Right lobe of liver (tissue), 6 donors: ENCODE measurements around the gene SLC9A3. TPM values are rescaled to one million over a fixed set of nuclear protein-coding genes. Genes with fewer than 3 reads are reported as not detected.

ENCODE experiments used
- ATAC-seq, 4 donors: fragments of 200-7000 bp; cut with Tn5 transposase; one replicate each; pipeline ENCODE4 v1.9.1; 2020; ENCODE audit warnings: mild to moderate bottlenecking in 4 of 4, moderate library complexity in 4 of 4
- DNase-seq, 3 donors: peaks; one replicate each; pipeline ENCODE4 v3.0.0-alpha.2; 2020
- H3K27ac ChIP-seq, 3 donors: fragments of 200-600 bp; one replicate each; pipeline ENCODE4 v1.8.0; 2022
- H3K27me3 ChIP-seq, 2 donors: fragments of 200-600 bp; one replicate each; pipeline ENCODE4 v1.8.0; 2022
- H3K36me3 ChIP-seq, 4 donors: fragments of 200-600 bp; sonication (generic) in 1 of 4; one replicate each; pipeline versions ENCODE4 v1.5.1 to v1.8.0; 2017 to 2022; ENCODE audit warnings: control low read depth in 1 of 4
- H3K4me1 ChIP-seq, 4 donors: fragments of 200-600 bp; sonication (generic) in 1 of 4; one replicate each; pipeline versions ENCODE4 v1.5.1 to v1.8.0; 2017 to 2022; ENCODE audit warnings: control low read depth in 1 of 4
- H3K4me3 ChIP-seq, 3 donors: fragments of 200-600 bp; one replicate each; pipeline ENCODE4 v1.8.0; 2022
- H3K9me3 ChIP-seq, 4 donors: fragments of 200-600 bp; sonication (generic) in 1 of 4; one replicate each; pipeline versions ENCODE4 v1.5.1 to v1.8.0; 2017 to 2022; ENCODE audit warnings: control low read depth in 1 of 4
- CTCF ChIP-seq, 4 donors: fragments of 200-600 bp in 3 of 4; fragments of 450-650 bp in 1 of 4; IDR thresholded peaks; one replicate each; pipeline versions ENCODE4 v1.5.1 to v1.8.0; 2016 to 2022; ENCODE audit warnings: antibody characterized with exemption in 4 of 4, mild to moderate bottlenecking in 2 of 4
- POLR2A ChIP-seq: fragments of 450-650 bp; IDR thresholded peaks from one replicate; pipeline ENCODE4 v1.6.1; 2017; ENCODE audit warnings: antibody characterized with exemption, mild to moderate bottlenecking
- WGBS: methylation state at CpG from one replicate; pipeline ENCODE4 v1.1.6; 2018; ENCODE audit warnings: low coverage, low lambda C conversion rate; ENCODE audit not compliant: insufficient coverage; ENCODE audit errors: missing lambda C conversion rate; 5-methylcytosine and 5-hydroxymethylcytosine counted together
- intact Hi-C, 2 donors: fragments of 100-400 bp; cut with DNase I; formaldehyde crosslinking; loops; one replicate each; pipeline versions ENCODE4 v1.11.2 to v1.14.1; 2022
- total RNA-seq, 6 experiments: library from RNA; depleted of rRNA in 2 of 6; stranded (reverse); fragments of >200 nt in 2 of 6; fragmentation: NEBNext Ultra II Directional in 3 of 6; extraction: Animal tissue kit (Norgen Biotek cat#: 25700) in 3 of 6; gene quantifications; one replicate each; pipeline versions ENCODE4 v1.1.0 to v1.2.4, GENCODE V29; 2016 to 2023
- donor health status: DM: no; HTN: yes; CAD: no.
- donor health status: DM: no; HTN: no; CAD: no.
- donor health status: DM: no; HTN: no; CAD: no.
- donor health status: DM: no; HTN: yes; CAD: no.
- donor health status: DM: no; HTN: yes; CAD: no.

SLC9A3 gene
- total RNA-seq, 6 experiments from 2014 or later = 0.32 to 1.8 (median 0.46) TPM

GRCh38 chr5:439181-439580 is 85.1 kb downstream of the SLC9A3 start:
- 76% methylated on average over 7 of the region's 8 CpGs for WGBS
- DNase-seq (peak in 1 of 3 donors; percentile 25), ATAC-seq (no peak)
- Histone ChIP-seq H3K36me3 (no peaks in the 10 kb centered on the region), H3K9me3 (no peaks in the 10 kb centered on the region), H3K4me1 (peaks cover 0 to 11% (median 5%) of the 10 kb centered on the region in 4 donors), H3K27ac (no peak overlapping the region), H3K4me3 (no peak overlapping the region), H3K27me3 (no peaks in the 10 kb centered on the region)
- intact Hi-C loops = no loop called here
- TF ChIP-seq POLR2A = no peak
- no peak for TF ChIP-seq CTCF (IDR thresholded peaks at IDR 0.05)

GRCh38 chr5:438481-438981 is 85.7 kb downstream of the SLC9A3 start:
- WGBS = no CpG with 5 or more reads among the region's 14 CpGs
- Histone ChIP-seq H3K4me1 (peaks cover 0 to 7% (median 3%) of the 10 kb centered on the region in 4 donors), H3K4me3 (no peak overlapping the region), H3K27me3 (no peaks in the 10 kb centered on the region), H3K9me3 (no peaks in the 10 kb centered on the region), H3K36me3 (no peaks in the 10 kb centered on the region), H3K27ac (no peak overlapping the region)
- DNase-seq (peak in 1 of 3 donors; percentile 37), ATAC-seq (no peak)
- intact Hi-C loops = no loop called here
- TF ChIP-seq POLR2A = no peak
- TF ChIP-seq CTCF (IDR thresholded peaks at IDR 0.05) = no peak

GRCh38 chr5:437281-437771 is 86.9 kb downstream of the SLC9A3 start:
- H3K4me3 ChIP-seq = no peak overlapping the region
- no peak overlapping the region for H3K27ac ChIP-seq
- H3K36me3 ChIP-seq = no peaks in the 10 kb centered on the region
- intact Hi-C loops = no loop called here
- WGBS = 64% methylated on average over 7 of the region's 18 CpGs
- DNase-seq = no peak
- no peaks in the 10 kb centered on the region for H3K9me3 ChIP-seq
- H3K4me1 ChIP-seq = peaks cover 0 to 6% (median 3%) of the 10 kb centered on the region in 4 donors
- ATAC-seq = no peak
- TF ChIP-seq POLR2A (no peak), CTCF (IDR thresholded peaks at IDR 0.05) (no peak)
- H3K27me3 ChIP-seq = no peaks in the 10 kb centered on the region

GRCh38 chr5:436641-436975 is 87.6 kb downstream of the SLC9A3 start:
- DNase-seq (peak in 1 of 3 donors; percentile 12), ATAC-seq (no peak)
- Histone ChIP-seq H3K27ac (no peak overlapping the region), H3K4me3 (no peak overlapping the region), H3K4me1 (no peaks in the 10 kb centered on the region), H3K9me3 (no peaks in the 10 kb centered on the region), H3K27me3 (no peaks in the 10 kb centered on the region), H3K36me3 (no peaks in the 10 kb centered on the region)
- 17% methylated on average over 1 of the region's 5 CpGs for WGBS
- TF ChIP-seq CTCF (IDR thresholded peaks at IDR 0.05) (no peak), POLR2A (no peak)
- intact Hi-C loops = no loop called here
